ENCODE data around the gene APOL3.
A peak's percentile ranks its signal among the peaks of the same experiment; 100 is the strongest.
"Not testable (repeated sequence)": the region's sequence is repeated elsewhere in the genome, so short reads cannot be mapped to it uniquely, and the experiment has no call there.

APOL3 gene

GRCh38 chr22:36160499-36160942, at the start of gene APOL3:
APOL3 (minus strand) TSS chr22:36160755; CDS start chr22:36149055, 11,700 bp downstream.
- no peak for DNase-seq

- no peak for DNase-seq
Observed at GRCh38 chr22:36210224-36210623, 49.7 kb upstream of the APOL3 start.

- not testable (repeated sequence) for DNase-seq
Observed at GRCh38 chr22:36209488-36209908, 48.9 kb upstream of the APOL3 start.

GRCh38 chr22:36208914-36209313, 48.4 kb upstream of the APOL3 start:
- no peak for DNase-seq

GRCh38 chr22:36208162-36208765, 47.7 kb upstream of the APOL3 start:
- DNase-seq: no peak

GRCh38 chr22:36206255-36206654, 45.7 kb upstream of the APOL3 start:
- DNase-seq: no peak

GRCh38 chr22:36205573-36205972, 45.0 kb upstream of the APOL3 start:
- DNase-seq: not testable (repeated sequence)

- DNase-seq: no peak
Observed at GRCh38 chr22:36204632-36205015, 44.1 kb upstream of the APOL3 start.

- DNase-seq: no peak
Observed at GRCh38 chr22:36204001-36204631, 43.6 kb upstream of the APOL3 start.

GRCh38 chr22:36203441-36203840, 42.9 kb upstream of the APOL3 start:
- peak; percentile 16 for DNase-seq

GRCh38 chr22:36202906-36203305, 42.4 kb upstream of the APOL3 start:
- DNase-seq: peak; percentile 61

- DNase-seq: peak; percentile 13
Observed at GRCh38 chr22:36201630-36202319, 41.2 kb upstream of the APOL3 start, which contains the start of gene APOL4. APOL4 (minus strand) TSS chr22:36201809; CDS start chr22:36201734, 75 bp downstream.

GRCh38 chr22:36201025-36201424, 40.5 kb upstream of the APOL3 start:
- not testable (repeated sequence) for DNase-seq

- no peak for DNase-seq
Observed at GRCh38 chr22:36199001-36199551, 38.5 kb upstream of the APOL3 start.

GRCh38 chr22:36198536-36198935, 38.0 kb upstream of the APOL3 start:
- no peak for DNase-seq

- peak; percentile 40 for DNase-seq
Observed at GRCh38 chr22:36197514-36198146, 37.1 kb upstream of the APOL3 start.

GRCh38 chr22:36197065-36197440, 36.5 kb upstream of the APOL3 start:
- DNase-seq: peak; percentile 60

- no peak for DNase-seq
Observed at GRCh38 chr22:36196254-36197064, 35.9 kb upstream of the APOL3 start.

GRCh38 chr22:36194971-36195370, 34.4 kb upstream of the APOL3 start:
- DNase-seq: peak; percentile 49

GRCh38 chr22:36194385-36194784, 33.8 kb upstream of the APOL3 start:
- DNase-seq: no peak

GRCh38 chr22:36193577-36193976, 33.0 kb upstream of the APOL3 start:
- no peak for DNase-seq

GRCh38 chr22:36193171-36193570, 32.6 kb upstream of the APOL3 start:
- no peak for DNase-seq

All from NCI-H146 (cell line).